B cell (primary cell): ENCODE results near the gene ZNF423. TPM values are rescaled to one million over a fixed set of nuclear protein-coding genes. Genes with fewer than 3 reads are reported as not detected.

Experiments
- ATAC-seq: fragments of 200-7000 bp; cut with Tn5 transposase; one replicate; pipeline ENCODE4 v1.10.0; 2021; ENCODE audit warnings: low read depth, mild to moderate bottlenecking, moderate number of reproducible peaks, moderate library complexity
- CTCF ChIA-PET: fragments of 350-600 bp; sonication (Branson Sonifier 250); formaldehyde crosslinking; loops from one replicate; lab custom pipeline; 2021; ENCODE audit warnings: antibody characterized with exemption, inconsistent platforms; lab: Charles Lee
- POLR2A ChIA-PET: fragments of 350-600 bp; sonication (Branson Sonifier 250); formaldehyde crosslinking; loops from one replicate; lab custom pipeline; 2021; ENCODE audit warnings: antibody characterized with exemption; lab: Charles Lee
- DNase-seq: peaks from one replicate; pipeline ENCODE4 v3.0.0; 2013
- H2AFZ ChIP-seq: 2 replicates; pipeline ENCODE4 v1.6.1; 2012; ENCODE audit warnings: mild to moderate bottlenecking, low read depth, low read length; ENCODE audit not compliant: insufficient read depth, poor library complexity, severe bottlenecking
- H3K27ac ChIP-seq, 2 donors: 1 replicate in 1 of 2; 2 replicates in 1 of 2; pipeline ENCODE4 v1.5.1; 2012 to 2013; ENCODE audit warnings: low read length in 2 of 2, mild to moderate bottlenecking in 2 of 2, moderate library complexity in 1 of 2
- H3K27me3 ChIP-seq, 4 experiments: fragments of 200-600 bp in 1 of 4; sonication (generic) in 1 of 4; replicated peaks in 1 of 4; 1 replicate in 2 of 4; 2 replicates in 2 of 4; pipeline versions ENCODE4 v1.6.1 to v1.7.0; 2013 to 2016; ENCODE audit warnings: low read length in 3 of 4, mild to moderate bottlenecking in 2 of 4, mixed read lengths in 1 of 4, moderate library complexity in 1 of 4; ENCODE audit not compliant: insufficient read depth in 4 of 4, control insufficient read depth in 3 of 4; ENCODE audit errors: control extremely low read depth in 1 of 4
- H3K36me3 ChIP-seq, 2 experiments: replicated peaks in 1 of 2; 1 replicate in 1 of 2; 2 replicates in 1 of 2; pipeline versions ENCODE4 v1.6.1 to v1.7.1; 2013; ENCODE audit warnings: low read length in 1 of 2; ENCODE audit not compliant: insufficient read depth in 2 of 2, control insufficient read depth in 1 of 2; ENCODE audit errors: control extremely low read depth in 1 of 2, extremely low read depth in 1 of 2
- H3K4me1 ChIP-seq, 2 donors: fragments of 200-600 bp in 1 of 2; sonication (generic) in 1 of 2; 1 replicate in 1 of 2; 2 replicates in 1 of 2; pipeline versions ENCODE4 v1.5.1 to v1.6.1; 2013 to 2017; ENCODE audit warnings: low read length in 2 of 2; ENCODE audit not compliant: control insufficient read depth in 2 of 2, insufficient read depth in 2 of 2
- H3K4me2 ChIP-seq: replicated peaks from 2 replicates; pipeline ENCODE3; 2012; ENCODE audit warnings: mild to moderate bottlenecking, low read depth, low read length; ENCODE audit not compliant: poor library complexity, severe bottlenecking
- H3K4me3 ChIP-seq, 5 experiments: fragments of 200-600 bp in 1 of 5; sonication (generic) in 1 of 5; 1 replicate in 3 of 5; 2 replicates in 2 of 5; pipeline versions ENCODE4 v1.5.1 to v1.7.0; 2011 to 2016; ENCODE audit warnings: low read length in 4 of 5, mild to moderate bottlenecking in 4 of 5, low read depth in 2 of 5, control low read depth in 1 of 5, moderate library complexity in 1 of 5; ENCODE audit not compliant: insufficient read depth in 1 of 5; ENCODE audit errors: control extremely low read depth in 1 of 5, extremely low read depth in 1 of 5
- H3K79me2 ChIP-seq: fragments of 200-600 bp; sonication (generic); one replicate; pipeline ENCODE4 v1.6.0; 2016; ENCODE audit warnings: low read length; ENCODE audit not compliant: control insufficient read depth, insufficient read depth
- H3K9ac ChIP-seq: fragments of 200-600 bp; sonication (generic); 2 replicates; pipeline ENCODE4 v1.6.1; 2017; ENCODE audit warnings: mild to moderate bottlenecking, low read length, moderate library complexity
- H3K9me3 ChIP-seq, 3 donors: one replicate each; pipeline versions ENCODE4 v1.6.1 to v1.7.1; 2013; ENCODE audit warnings: low read length in 2 of 3; ENCODE audit not compliant: control insufficient read depth in 2 of 3, insufficient read depth in 1 of 3; ENCODE audit errors: control extremely low read depth in 1 of 3
- H4K20me1 ChIP-seq: 2 replicates; pipeline ENCODE4 v1.6.0; 2012; ENCODE audit warnings: mild to moderate bottlenecking, low read length; ENCODE audit not compliant: insufficient read depth, control insufficient read depth, poor library complexity, severe bottlenecking
- H3K27ac Mint-ChIP-seq: one replicate; pipeline ENCODE4 v1.8.0; 2021; ENCODE audit warnings: mixed read lengths
- H3K27me3 Mint-ChIP-seq: one replicate; pipeline ENCODE4 v1.8.0; 2021; ENCODE audit warnings: mixed read lengths
- H3K4me1 Mint-ChIP-seq: one replicate; pipeline ENCODE4 v1.8.0; 2021; ENCODE audit warnings: mixed read lengths
- H3K4me3 Mint-ChIP-seq: one replicate; pipeline ENCODE4 v1.8.0; 2021; ENCODE audit warnings: mixed read lengths
- H3K9me3 Mint-ChIP-seq: one replicate; pipeline ENCODE4 v1.8.0; 2022; ENCODE audit warnings: mixed read lengths; ENCODE audit not compliant: insufficient read depth
- CTCF ChIP-seq: fragments of 200-600 bp; IDR thresholded peaks from one replicate; pipeline ENCODE4 v1.8.0; 2022; ENCODE audit warnings: antibody characterized with exemption, mild to moderate bottlenecking
- EZH2 ChIP-seq: IDR thresholded peaks from 2 replicates; pipeline ENCODE4 v1.6.1; 2012; ENCODE audit warnings: borderline replicate concordance, low read depth, mild to moderate bottlenecking, moderate library complexity, low read length; ENCODE audit not compliant: insufficient read depth, poor library complexity, severe bottlenecking
- WGBS: methylation state at CpG from one replicate; pipeline ENCODE4 v1.1.5; 2013; ENCODE audit warnings: missing lambda C conversion rate; ENCODE audit not compliant: insufficient coverage; 5-methylcytosine and 5-hydroxymethylcytosine counted together
- intact Hi-C: fragments of 100-400 bp; cut with micrococcal nuclease; formaldehyde crosslinking; loops from one replicate; pipeline ENCODE4 v1.10.0; 2022
- polyA plus RNA-seq: library from polyadenylated mRNA; depleted of rRNA; stranded (reverse); fragments of >200 nt; gene quantifications from 2 replicates; pipeline ENCODE4 v1.2.3, GENCODE V29; 2012
- total RNA-seq, 2 donors: library from RNA; stranded (reverse); fragments of 120-200 nt in 1 of 2; gene quantifications; 1 replicate in 1 of 2; 2 replicates in 1 of 2; pipeline versions ENCODE4 v1.2.3 to v1.2.4, GENCODE V29; 2013 to 2022

ZNF423 gene
- total and polyA plus RNA-seq, 2 donors (not counting 1 experiment from before 2014, with no cell fraction given): not detected

GRCh38 chr16:49495596-49496355 is 360.1 kb downstream of the ZNF423 start:
- Histone ChIP-seq H3K27me3 (peaks cover 0 to 6% (median 1%) of the 10 kb centered on the region in 4 experiments), H2AFZ (no peak overlapping the region), H3K36me3 (no peaks in the 10 kb centered on the region), H3K4me1 (peaks cover 2 to 6% of the 10 kb centered on the region in 2 donors), H3K4me2 (no peak overlapping the region), H3K79me2 (no peaks in the 10 kb centered on the region), H4K20me1 (no peaks in the 10 kb centered on the region), H3K4me3 (no peak overlapping the region), H3K9me3 (peaks cover 0 to 2% (median 0%) of the 10 kb centered on the region in 3 donors), H3K9ac (no peak overlapping the region), H3K27ac (no peak overlapping the region)
- Mint-ChIP-seq H3K9me3 (no peaks in the 10 kb centered on the region), H3K27me3 (peaks cover 16% of the 10 kb centered on the region), H3K4me3 (no peak overlapping the region), H3K4me1 (no peaks in the 10 kb centered on the region), H3K27ac (no peak overlapping the region)
- ChIA-PET POLR2A (no interaction called here), CTCF (no interaction called here)
- TF ChIP-seq CTCF (no peak), EZH2 (no peak)
- DNase-seq (no peak), ATAC-seq (no peak)
- intact Hi-C loops: no loop called here
- WGBS: 95% methylated on average over 8 of the region's 10 CpGs

- H2AFZ ChIP-seq: no peak overlapping the region
- H3K4me1 Mint-ChIP-seq: no peaks in the 10 kb centered on the region
- no peaks in the 10 kb centered on the region for H3K79me2 ChIP-seq
- peaks cover 15% of the 10 kb centered on the region for H3K27me3 Mint-ChIP-seq
- no peak overlapping the region for H3K27ac Mint-ChIP-seq
- intact Hi-C loops: no loop called here
- no peak overlapping the region for H3K9ac ChIP-seq
- peaks cover 0 to 2% (median under 1%) of the 10 kb centered on the region in 4 experiments for H3K27me3 ChIP-seq
- DNase-seq (no peak), ATAC-seq (no peak)
- ChIA-PET CTCF (no interaction called here), POLR2A (no interaction called here)
- H3K9me3 ChIP-seq: peaks cover 0 to 2% (median 0%) of the 10 kb centered on the region in 3 donors
- no peak overlapping the region for H3K4me2 ChIP-seq
- H3K9me3 Mint-ChIP-seq: no peaks in the 10 kb centered on the region
- H3K4me3 ChIP-seq: no peak overlapping the region
- H4K20me1 ChIP-seq: no peaks in the 10 kb centered on the region
- H3K4me3 Mint-ChIP-seq: no peak overlapping the region
- H3K36me3 ChIP-seq: no peaks in the 10 kb centered on the region
- H3K27ac ChIP-seq: no peak overlapping the region
- TF ChIP-seq EZH2: no peak
- no peak for TF ChIP-seq CTCF
- H3K4me1 ChIP-seq: peaks cover 2 to 6% of the 10 kb centered on the region in 2 donors
- 60% methylated on average over 8 of the region's 9 CpGs for WGBS
These were observed 360.9 kb downstream of the ZNF423 start for GRCh38 chr16:49494891-49495566.
